HepG2 (cell line): ENCODE measurements around the gene SLC9A8. TPM values are rescaled to one million over a fixed set of nuclear protein-coding genes. Genes with fewer than 3 reads are reported as not detected.

Experiments
- CAMTA2 ChIP-seq: sonication (generic); formaldehyde crosslinking; IDR thresholded peaks from 2 replicates; pipeline ENCODE4 v1.4.0; 2020; ENCODE audit warnings: mild to moderate bottlenecking, missing genetic modification reagents, borderline replicate concordance
- FOXK1 ChIP-seq: sonication (generic); formaldehyde crosslinking; IDR thresholded peaks from 2 replicates; pipeline ENCODE4 v1.4.0; 2020; ENCODE audit warnings: low read depth, missing genetic modification reagents, borderline replicate concordance
- KAT2B ChIP-seq: fragments of 150-350 bp; IDR thresholded peaks from 2 replicates; pipeline ENCODE4 v1.6.1; 2014; ENCODE audit warnings: low read depth, low read length, borderline replicate concordance
- KDM4B ChIP-seq: sonication (generic); formaldehyde crosslinking; IDR thresholded peaks from 2 replicates; pipeline ENCODE4 v1.4.0; 2020; ENCODE audit warnings: missing genetic modification reagents
- KLF13 ChIP-seq: sonication (generic); formaldehyde crosslinking; IDR thresholded peaks from 2 replicates; pipeline ENCODE4 v1.4.0; 2020; ENCODE audit warnings: mild to moderate bottlenecking, missing genetic modification reagents
- LCORL ChIP-seq, 2 experiments: fragments of 450-650 bp in 1 of 2; sonication (generic) in 1 of 2; formaldehyde crosslinking in 1 of 2; IDR thresholded peaks; 2 replicates each; pipeline versions ENCODE4 v1.5.0 to v1.6.1; 2017 to 2020; ENCODE audit warnings: antibody characterized with exemption in 1 of 2, missing genetic modification reagents in 1 of 2
- MTA3 ChIP-seq: sonication (generic); formaldehyde crosslinking; IDR thresholded peaks from 2 replicates; pipeline ENCODE4 v1.4.0; 2020; ENCODE audit warnings: missing genetic modification reagents
- MZF1 ChIP-seq: sonication (generic); formaldehyde crosslinking; IDR thresholded peaks from 2 replicates; pipeline ENCODE4 v1.8.1; 2023; ENCODE audit warnings: mild to moderate bottlenecking, missing genetic modification reagents, borderline replicate concordance
- POLR2AphosphoS5 ChIP-seq: IDR thresholded peaks from 2 replicates; pipeline ENCODE4 v1.6.1; 2012; ENCODE audit warnings: low read depth, low read length
- SP1 ChIP-seq, 2 experiments: fragments of 450-650 bp in 1 of 2; sonication (generic) in 1 of 2; formaldehyde crosslinking in 1 of 2; IDR thresholded peaks; 2 replicates each; pipeline versions ENCODE4 v1.4.0 to v1.6.1; 2016 to 2020; ENCODE audit warnings: missing genetic modification reagents in 1 of 2
- TCF7L2 ChIP-seq: IDR thresholded peaks from 2 replicates; pipeline ENCODE4 v1.6.1; 2011; ENCODE audit warnings: mild to moderate bottlenecking, low read depth, low read length, moderate library complexity
- TMF1 ChIP-seq: sonication (generic); formaldehyde crosslinking; IDR thresholded peaks from 2 replicates; pipeline ENCODE4 v1.8.1; 2022; ENCODE audit warnings: low read depth, missing genetic modification reagents
- ZBTB1 ChIP-seq: sonication (generic); formaldehyde crosslinking; IDR thresholded peaks from 2 replicates; pipeline ENCODE4 v1.4.0; 2020; ENCODE audit warnings: missing genetic modification reagents, borderline replicate concordance
- ZBTB42 ChIP-seq: sonication (generic); formaldehyde crosslinking; IDR thresholded peaks from 2 replicates; pipeline ENCODE4 v1.5.0; 2020; ENCODE audit warnings: mild to moderate bottlenecking, missing genetic modification reagents
- ZBTB43 ChIP-seq: sonication (generic); formaldehyde crosslinking; conservative IDR thresholded peaks from 2 replicates; pipeline ENCODE4 v1.4.0; 2020; ENCODE audit warnings: missing genetic modification reagents
- ZNF207 ChIP-seq: fragments of 450-650 bp; IDR thresholded peaks from 2 replicates; pipeline ENCODE4 v1.6.1; 2016; ENCODE audit warnings: antibody characterized with exemption, borderline replicate concordance
- ZNF7 ChIP-seq: IDR thresholded peaks from 2 replicates; pipeline ENCODE4 v1.6.1; 2016; ENCODE audit warnings: missing biosample characterization, missing genetic modification reagents
- ZSCAN22 ChIP-seq: sonication (generic); formaldehyde crosslinking; IDR thresholded peaks from 2 replicates; pipeline ENCODE4 v1.4.0; 2020; ENCODE audit warnings: mild to moderate bottlenecking, missing genetic modification reagents
- ZSCAN30 ChIP-seq: sonication (generic); formaldehyde crosslinking; IDR thresholded peaks from 2 replicates; pipeline ENCODE4 v1.5.0; 2020; ENCODE audit warnings: mild to moderate bottlenecking, missing genetic modification reagents
- ZSCAN31 ChIP-seq: sonication (generic); formaldehyde crosslinking; IDR thresholded peaks from 2 replicates; pipeline ENCODE4 v1.5.0; 2020; ENCODE audit warnings: low read depth, mild to moderate bottlenecking, missing genetic modification reagents
- polyA plus RNA-seq, 8 experiments: library from polyadenylated mRNA; depleted of rRNA in 3 of 8; stranded (reverse) in 7 of 8; unstranded in 1 of 8; fragments of >200 nt; fragmentation: Illumina TruSeq in 4 of 8; extraction: Trizol in 4 of 8; gene quantifications; 2 replicates each; pipeline versions ENCODE4 v1.2.1 to v1.2.3, GENCODE V29; 2011 to 2016; ENCODE audit warnings: low read depth in 4 of 8, missing spikeins in 1 of 8, mixed read lengths in 1 of 8; ENCODE audit not compliant: insufficient read depth in 1 of 8
- total RNA-seq, 5 experiments: library from RNA; depleted of rRNA; stranded (reverse); fragments of >200 nt; fragmentation: Illumina TruSeq; extraction: Trizol; gene quantifications; 2 replicates each; pipeline ENCODE4 v1.2.3, GENCODE V29; 2016; ENCODE audit warnings: low read depth in 1 of 5
- TF ChIP-seq, protein P1 (sequence below): sonication (generic); formaldehyde crosslinking; IDR thresholded peaks from 2 replicates; pipeline ENCODE4 v1.9.0; 2021; ENCODE audit warnings: missing genetic modification reagents, borderline replicate concordance
- TF ChIP-seq, protein P2 (sequence below), 2 experiments: sonication (generic) in 1 of 2; formaldehyde crosslinking in 1 of 2; IDR thresholded peaks; 2 replicates each; pipeline versions ENCODE4 v1.5.1 to v1.6.1; 2011 to 2020; ENCODE audit warnings: borderline replicate concordance in 1 of 2, low read depth in 1 of 2, low read length in 1 of 2, mild to moderate bottlenecking in 1 of 2, missing genetic modification reagents in 1 of 2, moderate library complexity in 1 of 2

The SLC9A8 gene
- total and polyA plus RNA-seq, 2 of the 13 experiments (the other 11 are each of a cell fraction or from before 2014, with no cell fraction given) = 4.1 to 7.4 TPM

DNA sequence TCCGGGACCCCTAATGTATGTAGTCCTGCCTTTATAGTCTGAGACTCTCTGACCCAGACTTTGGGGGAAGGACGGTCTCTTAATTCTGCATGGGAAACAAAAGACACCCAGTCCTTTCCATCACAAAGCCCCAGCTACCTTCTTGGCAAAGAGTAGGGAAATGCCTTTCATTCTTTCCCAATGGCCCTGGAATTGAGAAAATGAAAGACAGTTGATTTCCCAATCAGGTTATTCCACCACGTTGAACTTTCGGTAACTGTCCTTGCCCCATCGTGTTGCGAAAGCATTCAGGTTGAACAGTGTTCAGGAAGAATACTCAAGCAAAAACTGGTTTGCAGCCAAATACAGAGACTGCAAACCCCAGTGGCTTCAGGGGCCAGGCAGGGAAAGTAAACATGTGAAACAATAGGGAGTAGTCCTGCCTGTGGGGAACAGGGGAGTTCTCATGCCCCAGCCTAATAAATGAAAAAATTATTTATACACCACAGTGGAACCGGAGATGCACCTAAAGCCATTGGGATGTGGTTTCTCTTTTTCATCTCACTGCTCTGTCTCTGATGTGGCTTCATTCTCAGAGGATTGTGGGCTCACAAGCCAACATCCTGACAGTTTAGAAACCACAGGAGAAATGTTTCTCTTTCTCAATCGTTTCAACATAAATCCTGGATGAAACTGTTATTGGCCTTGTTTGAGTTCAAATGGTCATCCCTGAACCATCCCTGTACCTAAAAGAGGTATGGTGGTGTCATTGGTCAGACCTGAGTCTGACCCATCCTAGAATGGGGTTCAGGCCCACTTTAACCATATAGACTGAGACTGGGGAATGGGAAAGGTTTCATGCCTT lies 44.2 kb upstream of the SLC9A8 start (continued):
- TF ChIP-seq, protein P1, sequence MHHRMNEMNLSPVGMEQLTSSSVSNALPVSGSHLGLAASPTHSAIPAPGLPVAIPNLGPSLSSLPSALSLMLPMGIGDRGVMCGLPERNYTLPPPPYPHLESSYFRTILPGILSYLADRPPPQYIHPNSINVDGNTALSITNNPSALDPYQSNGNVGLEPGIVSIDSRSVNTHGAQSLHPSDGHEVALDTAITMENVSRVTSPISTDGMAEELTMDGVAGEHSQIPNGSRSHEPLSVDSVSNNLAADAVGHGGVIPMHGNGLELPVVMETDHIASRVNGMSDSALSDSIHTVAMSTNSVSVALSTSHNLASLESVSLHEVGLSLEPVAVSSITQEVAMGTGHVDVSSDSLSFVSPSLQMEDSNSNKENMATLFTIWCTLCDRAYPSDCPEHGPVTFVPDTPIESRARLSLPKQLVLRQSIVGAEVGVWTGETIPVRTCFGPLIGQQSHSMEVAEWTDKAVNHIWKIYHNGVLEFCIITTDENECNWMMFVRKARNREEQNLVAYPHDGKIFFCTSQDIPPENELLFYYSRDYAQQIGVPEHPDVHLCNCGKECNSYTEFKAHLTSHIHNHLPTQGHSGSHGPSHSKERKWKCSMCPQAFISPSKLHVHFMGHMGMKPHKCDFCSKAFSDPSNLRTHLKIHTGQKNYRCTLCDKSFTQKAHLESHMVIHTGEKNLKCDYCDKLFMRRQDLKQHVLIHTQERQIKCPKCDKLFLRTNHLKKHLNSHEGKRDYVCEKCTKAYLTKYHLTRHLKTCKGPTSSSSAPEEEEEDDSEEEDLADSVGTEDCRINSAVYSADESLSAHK = no peak
- TF ChIP-seq MZF1 = no peak
- TF ChIP-seq, protein P2, sequence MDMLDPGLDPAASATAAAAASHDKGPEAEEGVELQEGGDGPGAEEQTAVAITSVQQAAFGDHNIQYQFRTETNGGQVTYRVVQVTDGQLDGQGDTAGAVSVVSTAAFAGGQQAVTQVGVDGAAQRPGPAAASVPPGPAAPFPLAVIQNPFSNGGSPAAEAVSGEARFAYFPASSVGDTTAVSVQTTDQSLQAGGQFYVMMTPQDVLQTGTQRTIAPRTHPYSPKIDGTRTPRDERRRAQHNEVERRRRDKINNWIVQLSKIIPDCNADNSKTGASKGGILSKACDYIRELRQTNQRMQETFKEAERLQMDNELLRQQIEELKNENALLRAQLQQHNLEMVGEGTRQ (IDR thresholded peaks at IDR 0.05; ENCODE audit: low read depth, low read length) = no peak
- TF ChIP-seq, protein P2 (CRISPR knock-in tag; IDR thresholded peaks at IDR 0.05; ENCODE audit: borderline replicate concordance) = no peak
- TF ChIP-seq KLF13 = no peak
- TF ChIP-seq TMF1 = no peak
- peak; percentile 99 for TF ChIP-seq ZNF7 (CRISPR knock-in tag)
- no peak for TF ChIP-seq ZSCAN30 (CRISPR knock-in tag)
- TF ChIP-seq KAT2B = no peak
- TF ChIP-seq ZBTB1 (CRISPR knock-in tag) = no peak
- TF ChIP-seq MTA3 (CRISPR knock-in tag) = 0 out of 2 replicates have a peak, but pooled peaks have one; percentile 50
- peak; percentile 97 for TF ChIP-seq FOXK1 (CRISPR knock-in tag)
- TF ChIP-seq SP1 (IDR thresholded peaks at IDR 0.05) = no peak
- TF ChIP-seq SP1 (CRISPR knock-in tag; IDR thresholded peaks at IDR 0.05) = peak; percentile 67
- TF ChIP-seq ZSCAN22 (CRISPR knock-in tag) = peak; percentile 74; the same call in 1 of the 2 replicates
- no peak for TF ChIP-seq ZNF207
- TF ChIP-seq POLR2AphosphoS5 = 0 out of 2 replicates have a peak, but pooled peaks have one; percentile 25
- TF ChIP-seq CAMTA2 (CRISPR knock-in tag) = no peak
- TF ChIP-seq LCORL (IDR thresholded peaks at IDR 0.05) = peak; percentile 99
- peak; percentile 100 for TF ChIP-seq LCORL (CRISPR knock-in tag; IDR thresholded peaks at IDR 0.05)
- no peak for TF ChIP-seq TCF7L2
- TF ChIP-seq ZBTB43 (CRISPR knock-in tag) = peak; percentile 94
- peak; percentile 94; the same call in 1 of the 2 replicates for TF ChIP-seq ZSCAN31 (CRISPR knock-in tag)
- peak; percentile 100 for TF ChIP-seq KDM4B (CRISPR knock-in tag)
- TF ChIP-seq ZBTB42 (CRISPR knock-in tag) = peak; percentile 89; the same call in 1 of the 2 replicates
